Type B pancreatic cell (in vitro differentiated cells): Measurements from ENCODE around the gene PIP5K1B. TPM values are rescaled to one million over a fixed set of nuclear protein-coding genes. Genes with fewer than 3 reads are reported as not detected.

Experiments
- DNase-seq: peaks from one replicate; pipeline ENCODE4 v3.0.0; 2021; ENCODE audit warnings: mixed read lengths; ENCODE audit not compliant: unreplicated experiment; ENCODE audit errors: extremely low spot score
- H3K27ac Mint-ChIP-seq: 2 replicates; pipeline ENCODE4 v1.8.0; 2021; ENCODE audit warnings: mild to moderate bottlenecking, mixed read lengths
- H3K27me3 Mint-ChIP-seq: 2 replicates; pipeline ENCODE4 v1.8.0; 2021; ENCODE audit warnings: mixed read lengths
- H3K36me3 Mint-ChIP-seq: 2 replicates; pipeline ENCODE4 v1.8.0; 2021; ENCODE audit warnings: mixed read lengths
- H3K4me1 Mint-ChIP-seq: one replicate; pipeline ENCODE4 v1.8.0; 2021; ENCODE audit warnings: mixed read lengths; ENCODE audit not compliant: unreplicated experiment
- H3K4me3 Mint-ChIP-seq: 2 replicates; pipeline ENCODE4 v1.8.0; 2021; ENCODE audit warnings: mild to moderate bottlenecking, mixed read lengths
- H3K9me3 Mint-ChIP-seq: 2 replicates; pipeline ENCODE4 v1.8.0; 2021; ENCODE audit warnings: mixed read lengths
- total RNA-seq: library from RNA; stranded (reverse); gene quantifications from 2 replicates; pipeline ENCODE4 v1.2.1, GENCODE V29; 2021; ENCODE audit warnings: low replicate concordance
- TF ChIP-seq, protein P1 (sequence below): fragments of 200-600 bp; sonication (generic); conservative IDR thresholded peaks from 2 replicates; pipeline ENCODE4 v1.5.0; 2021; ENCODE audit warnings: antibody characterized with exemption, mild to moderate bottlenecking

PIP5K1B gene
- total RNA-seq, 1 donor from 2014 or later, result 9.8 TPM

DNA sequence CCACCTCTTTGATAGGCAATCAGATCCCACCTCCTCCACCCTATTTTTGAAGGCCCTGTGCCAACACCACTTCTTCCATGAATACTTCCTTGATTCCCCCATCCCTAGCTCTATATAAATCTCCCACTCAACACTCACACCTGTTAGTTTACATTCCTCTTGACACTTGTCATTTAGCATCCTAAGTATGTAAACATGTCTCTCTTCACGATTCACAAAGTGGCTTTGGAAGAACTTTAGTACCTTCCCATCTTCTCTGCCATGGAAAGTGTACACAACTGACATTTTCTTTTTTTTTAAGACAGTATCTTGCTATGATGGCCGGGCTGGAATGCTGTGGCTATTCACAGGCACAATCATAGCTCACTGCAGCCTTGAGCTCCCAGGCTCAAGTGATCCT is 329.0 kb downstream of the PIP5K1B start:
- H3K9me3 Mint-ChIP-seq, result peaks cover 10% of the 10 kb centered on the region
- H3K4me1 Mint-ChIP-seq, result peaks cover 14% of the 10 kb centered on the region
- TF ChIP-seq, protein P1, sequence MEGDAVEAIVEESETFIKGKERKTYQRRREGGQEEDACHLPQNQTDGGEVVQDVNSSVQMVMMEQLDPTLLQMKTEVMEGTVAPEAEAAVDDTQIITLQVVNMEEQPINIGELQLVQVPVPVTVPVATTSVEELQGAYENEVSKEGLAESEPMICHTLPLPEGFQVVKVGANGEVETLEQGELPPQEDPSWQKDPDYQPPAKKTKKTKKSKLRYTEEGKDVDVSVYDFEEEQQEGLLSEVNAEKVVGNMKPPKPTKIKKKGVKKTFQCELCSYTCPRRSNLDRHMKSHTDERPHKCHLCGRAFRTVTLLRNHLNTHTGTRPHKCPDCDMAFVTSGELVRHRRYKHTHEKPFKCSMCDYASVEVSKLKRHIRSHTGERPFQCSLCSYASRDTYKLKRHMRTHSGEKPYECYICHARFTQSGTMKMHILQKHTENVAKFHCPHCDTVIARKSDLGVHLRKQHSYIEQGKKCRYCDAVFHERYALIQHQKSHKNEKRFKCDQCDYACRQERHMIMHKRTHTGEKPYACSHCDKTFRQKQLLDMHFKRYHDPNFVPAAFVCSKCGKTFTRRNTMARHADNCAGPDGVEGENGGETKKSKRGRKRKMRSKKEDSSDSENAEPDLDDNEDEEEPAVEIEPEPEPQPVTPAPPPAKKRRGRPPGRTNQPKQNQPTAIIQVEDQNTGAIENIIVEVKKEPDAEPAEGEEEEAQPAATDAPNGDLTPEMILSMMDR, result no peak
- peak overlapping the region; percentile 79 for H3K4me3 Mint-ChIP-seq
- no peaks in the 10 kb centered on the region for H3K36me3 Mint-ChIP-seq
- H3K27me3 Mint-ChIP-seq, result no peaks in the 10 kb centered on the region
- H3K27ac Mint-ChIP-seq, result no peak overlapping the region
- DNase-seq, result no peak

GRCh38 chr9:69035438-69036308 is 330.6 kb downstream of the PIP5K1B start, which contains the start of gene FXN:
TSS of gene FXN (plus strand) at chr9:69035752. CDS start at chr9:69035783, 31 bp downstream.
- peaks cover 14% of the 10 kb centered on the region for H3K4me1 Mint-ChIP-seq
- H3K36me3 Mint-ChIP-seq, result peaks cover 4% of the 10 kb centered on the region
- no peaks in the 10 kb centered on the region for H3K27me3 Mint-ChIP-seq
- DNase-seq, result peak; percentile 91
- TF ChIP-seq, protein P1, result peak; percentile 100
- no peaks in the 10 kb centered on the region for H3K9me3 Mint-ChIP-seq
- peak within 1 kb of the TSS; percentile 95 for H3K27ac Mint-ChIP-seq
- peak within 1 kb of the TSS; percentile 95 for H3K4me3 Mint-ChIP-seq

- DNase-seq, result no peak
- peaks cover 18% of the 10 kb centered on the region for H3K4me1 Mint-ChIP-seq
- no peaks in the 10 kb centered on the region for H3K9me3 Mint-ChIP-seq
- H3K4me3 Mint-ChIP-seq, result peak overlapping the region; percentile 95
- H3K36me3 Mint-ChIP-seq, result peaks cover 8% of the 10 kb centered on the region
- TF ChIP-seq, protein P1, result no peak
- peak overlapping the region; percentile 95 for H3K27ac Mint-ChIP-seq
- H3K27me3 Mint-ChIP-seq, result no peaks in the 10 kb centered on the region
These were observed 331.3 kb downstream of the PIP5K1B start for GRCh38 chr9:69036309-69036708.

DNA sequence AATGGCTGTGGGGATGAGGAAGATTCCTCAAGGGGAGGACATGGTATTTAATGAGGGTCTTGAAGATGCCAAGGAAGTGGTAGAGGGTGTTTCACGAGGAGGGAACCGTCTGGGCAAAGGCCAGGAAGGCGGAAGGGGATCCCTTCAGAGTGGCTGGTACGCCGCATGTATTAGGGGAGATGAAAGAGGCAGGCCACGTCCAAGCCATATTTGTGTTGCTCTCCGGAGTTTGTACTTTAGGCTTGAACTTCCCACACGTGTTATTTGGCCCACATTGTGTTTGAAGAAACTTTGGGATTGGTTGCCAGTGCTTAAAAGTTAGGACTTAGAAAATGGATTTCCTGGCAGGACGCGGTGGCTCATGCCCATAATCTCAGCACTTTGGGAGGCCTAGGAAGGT is 331.8 kb downstream of the PIP5K1B start:
- Mint-ChIP-seq H3K4me3 (peak overlapping the region; percentile 95), H3K27me3 (no peaks in the 10 kb centered on the region), H3K4me1 (peaks cover 18% of the 10 kb centered on the region)

GRCh38 chr9:69040646-69041045 is 335.6 kb downstream of the PIP5K1B start:
- no peaks in the 10 kb centered on the region for H3K27me3 Mint-ChIP-seq
- peaks cover 9% of the 10 kb centered on the region for H3K36me3 Mint-ChIP-seq
- H3K4me1 Mint-ChIP-seq, result peaks cover 40% of the 10 kb centered on the region

More for the DNA sequence above, 331.8 kb downstream of the PIP5K1B start:
- Mint-ChIP-seq H3K36me3 (peaks cover 9% of the 10 kb centered on the region), H3K9me3 (no peaks in the 10 kb centered on the region), H3K27ac (peak overlapping the region; percentile 95)
- TF ChIP-seq, protein P1, result no peak
- DNase-seq, result no peak

More at GRCh38 chr9:69040646-69041045, 335.6 kb downstream of the PIP5K1B start:
- no peak for DNase-seq
- Mint-ChIP-seq H3K27ac (no peak overlapping the region), H3K4me3 (no peak overlapping the region), H3K9me3 (no peaks in the 10 kb centered on the region)
- TF ChIP-seq, protein P1, result no peak
